Endothelial cell of umbilical vein (primary cell): ENCODE measurements around the gene GEN1. TPM values are rescaled to one million over a fixed set of nuclear protein-coding genes. Genes with fewer than 3 reads are reported as not detected.

Experiments
- BruUV-seq: library from RNA; stranded (reverse); fragments of 400-500 nt; replicated peaks from 2 replicates; lab custom pipeline; 2021; lab: Mats Ljungman, UMichigan
- CTCF ChIA-PET: fragments of 300-600, 350-600 bp; sonication (Branson Sonifier 250); formaldehyde crosslinking; loops from one replicate; lab custom pipeline; 2021; ENCODE audit warnings: antibody characterized with exemption, inconsistent platforms; lab: Charles Lee
- POLR2A ChIA-PET: fragments of 300-600, 350-600 bp; sonication (Branson Sonifier 250); formaldehyde crosslinking; loops from one replicate; lab custom pipeline; 2021; ENCODE audit warnings: antibody characterized with exemption, inconsistent platforms; lab: Charles Lee
- DNase-seq: peaks from one replicate; pipeline ENCODE4 v3.0.0-alpha.2; 2011; ENCODE audit warnings: low read depth, low spot score
- FAIRE-seq: peaks from 2 replicates; lab custom pipeline; 2011; peaks lifted over from hg19 to GRCh38; lab: Jason Lieb, UNC
- H2AFZ ChIP-seq: 2 replicates; pipeline ENCODE4 v1.6.0; 2012; ENCODE audit warnings: low read depth, low read length, control low read depth, inconsistent platforms
- H3K27ac ChIP-seq: 2 replicates; pipeline ENCODE4 v1.5.1; 2011; ENCODE audit warnings: low read depth, mild to moderate bottlenecking, control low read depth, low read length, moderate library complexity; ENCODE audit not compliant: insufficient read depth
- H3K27me3 ChIP-seq, 2 experiments: 2 replicates each; pipeline versions ENCODE4 v1.6.0 to v1.6.1; 2011; ENCODE audit warnings: low read length in 2 of 2, mixed read lengths in 1 of 2; ENCODE audit not compliant: control insufficient read depth in 2 of 2, insufficient read depth in 2 of 2
- H3K36me3 ChIP-seq, 2 experiments: 2 replicates in 1 of 2; 3 replicates in 1 of 2; pipeline ENCODE4 v1.5.1; 2011; ENCODE audit warnings: low read length in 2 of 2, mild to moderate bottlenecking in 1 of 2, moderate library complexity in 1 of 2; ENCODE audit not compliant: control insufficient read depth in 2 of 2, insufficient read depth in 2 of 2; ENCODE audit errors: extremely low read depth in 1 of 2
- H3K4me1 ChIP-seq: 3 replicates; pipeline ENCODE4 v1.5.1; 2011; ENCODE audit warnings: mild to moderate bottlenecking, low read length; ENCODE audit not compliant: control insufficient read depth, insufficient read depth; ENCODE audit errors: extremely low read depth
- H3K4me2 ChIP-seq: 2 replicates; pipeline ENCODE4 v1.6.1; 2011; ENCODE audit warnings: low read length, control low read depth, mixed read lengths; ENCODE audit not compliant: insufficient read depth
- H3K4me3 ChIP-seq, 3 experiments: fragments of 200-600 bp in 1 of 3; sonication (generic), shearing (Covaris generic) in 1 of 3; replicated peaks in 1 of 3; 2 replicates each; pipeline ENCODE4 v1.5.1; 2011 to 2016; ENCODE audit warnings: control low read depth in 3 of 3, low read length in 3 of 3, mild to moderate bottlenecking in 2 of 3, inconsistent platforms in 1 of 3, low read depth in 1 of 3, moderate library complexity in 1 of 3; ENCODE audit not compliant: insufficient read depth in 1 of 3
- H3K79me2 ChIP-seq: 2 replicates; pipeline ENCODE4 v1.6.0; 2012; ENCODE audit warnings: low read length, inconsistent platforms; ENCODE audit not compliant: control insufficient read depth, insufficient read depth
- H3K9ac ChIP-seq: replicated peaks from 2 replicates; pipeline ENCODE3; 2011; ENCODE audit warnings: low read length, control low read depth; ENCODE audit not compliant: insufficient read depth; ENCODE audit errors: extremely low read depth
- H3K9me1 ChIP-seq: replicated peaks from 3 replicates; pipeline ENCODE4 v1.6.0; 2011; ENCODE audit warnings: mild to moderate bottlenecking, low read length; ENCODE audit not compliant: control insufficient read depth, insufficient read depth; ENCODE audit errors: extremely low read depth
- H3K9me3 ChIP-seq: replicated peaks from 2 replicates; pipeline ENCODE4 v1.5.1; 2012; ENCODE audit warnings: low read length, inconsistent platforms; ENCODE audit not compliant: control insufficient read depth, insufficient read depth
- H4K20me1 ChIP-seq: replicated peaks from 2 replicates; pipeline ENCODE3; 2011; ENCODE audit warnings: mild to moderate bottlenecking, low read length; ENCODE audit not compliant: control insufficient read depth, insufficient read depth; ENCODE audit errors: extremely low read depth
- CTCF ChIP-seq, 2 donors: IDR thresholded peaks; 1 replicate in 1 of 2; 2 replicates in 1 of 2; pipeline ENCODE4 v1.5.1; 2011; ENCODE audit warnings: low read length in 2 of 2, mild to moderate bottlenecking in 2 of 2, moderate library complexity in 2 of 2, control low read depth in 1 of 2, inconsistent platforms in 1 of 2, low read depth in 1 of 2; ENCODE audit not compliant: insufficient read depth in 1 of 2; ENCODE audit errors: extremely low read depth in 1 of 2
- EZH2 ChIP-seq: IDR thresholded peaks from 2 replicates; pipeline ENCODE4 v1.6.1; 2012; ENCODE audit warnings: borderline replicate concordance, low read depth, mild to moderate bottlenecking, moderate library complexity, low read length, inconsistent platforms; ENCODE audit not compliant: severe bottlenecking
- FOS ChIP-seq: IDR thresholded peaks from 2 replicates; pipeline ENCODE4 v1.6.1; 2011; ENCODE audit warnings: mild to moderate bottlenecking, low read length, moderate library complexity, borderline replicate concordance; ENCODE audit not compliant: insufficient read depth
- GATA2 ChIP-seq: IDR thresholded peaks from 2 replicates; pipeline ENCODE4 v1.7.0; 2011; ENCODE audit warnings: low read depth, mild to moderate bottlenecking, moderate library complexity, mixed read lengths, low read length; ENCODE audit not compliant: insufficient read length, insufficient read depth
- JUN ChIP-seq: IDR thresholded peaks from 2 replicates; pipeline ENCODE4 v1.6.1; 2011; ENCODE audit warnings: borderline replicate concordance, low read depth; ENCODE audit not compliant: insufficient read length, insufficient read depth
- MAX ChIP-seq: IDR thresholded peaks from 2 replicates; pipeline ENCODE4 v1.6.1; 2011; ENCODE audit not compliant: insufficient read depth, insufficient read length
- MYC ChIP-seq: IDR thresholded peaks from one replicate; pipeline ENCODE4 v1.6.1; 2011; ENCODE audit warnings: mild to moderate bottlenecking, low read depth, low read length
- POLR2A ChIP-seq: IDR thresholded peaks from 2 replicates; pipeline ENCODE4 v1.6.1; 2012; ENCODE audit warnings: low read depth, mild to moderate bottlenecking, control low read depth, low read length
- POLR2AphosphoS5 ChIP-seq: IDR thresholded peaks from 2 replicates; pipeline ENCODE4 v1.6.1; 2012; ENCODE audit warnings: low read depth, mild to moderate bottlenecking, control low read depth, low read length, moderate library complexity; ENCODE audit not compliant: insufficient read depth
- dilution Hi-C: fragments of 300-500 bp; cut with MboI; formaldehyde crosslinking; loops from one replicate; pipeline ENCODE4 v1.15.0; 2019; ENCODE audit warnings: low sequenced_read_pairs; ENCODE audit not compliant: extremely low pct_ligation_motif_present
- intact Hi-C: fragments of 100-400 bp; cut with micrococcal nuclease; formaldehyde crosslinking; loops from one replicate; pipeline ENCODE4 v1.10.0; 2022
- polyA plus RNA-seq, 4 experiments: library from polyadenylated mRNA; depleted of rRNA in 3 of 4; stranded (reverse) in 3 of 4; unstranded in 1 of 4; fragments of >200 nt; gene quantifications; 2 replicates each; pipeline versions ENCODE4 v1.2.1 to v1.2.3, GENCODE V29; 2011 to 2012; ENCODE audit warnings: missing spikeins in 1 of 4
- total RNA-seq: library from RNA; stranded (reverse); gene quantifications from 2 replicates; pipeline ENCODE4 v1.2.3, GENCODE V29; 2021

The GEN1 gene
- total and polyA plus RNA-seq, 2 donors (not counting 3 experiments of a cell fraction or from before 2014, with no cell fraction given): 8.1 to 29.6 TPM

GRCh38 chr2:17791817-17792130, 37.8 kb downstream of the GEN1 start:
- no TSS peak for BruUV-seq

More at GRCh38 chr2:17791817-17792130, 37.8 kb downstream of the GEN1 start:
- TF ChIP-seq CTCF (IDR thresholded peaks at IDR 0.05; ENCODE audit: extremely low read depth in 1 of 2, insufficient read depth in 1 of 2, low read depth in 1 of 2, low read length in 2 of 2) (no peak), POLR2AphosphoS5 (no peak), POLR2A (no peak), FOS (no peak), JUN (no peak), MAX (no peak), EZH2 (no peak), MYC (no peak), GATA2 (no peak)
- H3K36me3 ChIP-seq: no peaks in the 10 kb centered on the region
- no peaks in the 10 kb centered on the region for H3K9me3 ChIP-seq
- no peaks in the 10 kb centered on the region for H3K4me1 ChIP-seq
- no peaks in the 10 kb centered on the region for H3K9me1 ChIP-seq
- H3K4me2 ChIP-seq: no peak overlapping the region
- no peaks in the 10 kb centered on the region for H4K20me1 ChIP-seq
- H3K27me3 ChIP-seq: peaks cover 4 to 10% of the 10 kb centered on the region in 2 experiments
- CTCF ChIA-PET: interaction anchor here (0.8 to 1.5 kb wide), 5 partner anchors 8 to 94 kb away, joined by 3 to 5 read pairs (median 3); no protein-coding TSS in a partner anchor
- intact Hi-C loops (loop anchor here (1.0 kb wide), 2 partner anchors 36 to 39 kb away; no protein-coding TSS in a partner anchor), dilution Hi-C loops (no loop called here)
- no peak for FAIRE-seq
- no peak for DNase-seq
- H3K9ac ChIP-seq: no peak overlapping the region
- POLR2A ChIA-PET: no interaction called here
- H3K79me2 ChIP-seq: no peaks in the 10 kb centered on the region
- no peak overlapping the region for H3K27ac ChIP-seq
- H3K4me3 ChIP-seq: no peak overlapping the region
- no peak overlapping the region for H2AFZ ChIP-seq
